ENCODE results near the gene MAIP1.
"Not testable (repeated sequence)": the region's sequence is repeated elsewhere in the genome, so short reads cannot be mapped to it uniquely, and the experiment has no call there.

The MAIP1 gene

DNA sequence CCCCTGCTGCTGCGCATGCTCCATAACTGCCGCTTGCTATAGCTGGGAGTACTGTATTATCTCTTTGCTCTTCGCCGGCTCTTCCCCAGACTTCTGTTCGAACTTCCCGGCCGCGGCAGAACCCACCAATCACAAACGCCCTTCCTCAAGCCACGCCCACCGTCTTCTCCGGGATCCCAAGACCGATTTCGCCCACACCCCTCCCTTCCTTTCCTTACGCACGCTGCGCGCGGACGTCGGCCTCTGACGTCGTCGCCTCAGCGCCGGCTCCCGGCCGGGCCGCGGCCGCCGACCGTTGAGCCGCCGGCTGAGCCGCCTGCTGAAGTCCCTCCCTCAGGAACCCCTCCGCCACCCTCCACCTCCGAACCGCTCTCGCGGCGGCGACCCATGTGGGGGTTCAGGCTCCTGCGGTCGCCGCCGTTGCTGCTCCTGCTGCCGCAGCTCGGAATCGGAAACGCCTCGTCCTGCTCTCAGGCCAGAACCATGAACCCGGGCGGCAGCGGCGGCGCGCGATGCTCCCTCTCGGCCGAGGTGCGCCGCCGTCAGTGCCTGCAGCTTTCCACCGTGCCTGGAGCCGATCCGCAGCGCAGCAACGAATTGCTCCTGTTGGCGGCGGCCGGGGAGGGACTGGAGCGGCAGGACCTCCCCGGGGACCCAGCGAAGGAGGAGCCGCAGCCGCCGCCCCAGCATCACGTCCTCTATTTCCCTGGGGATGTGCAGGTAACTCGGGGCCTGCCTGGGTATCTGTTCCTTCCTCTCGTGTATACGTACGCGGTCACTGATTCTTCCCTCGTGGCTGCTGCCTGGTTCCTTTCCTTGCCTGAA is 44.1 kb upstream of the MAIP1 start, which contains the start of gene C2orf69:
Gene C2orf69 (plus strand): TSS at position 242 of the 825 bp plus-strand sequence. CDS start 146 bp downstream, at position 388.
- Histone ChIP-seq H3K18ac (ENCODE audit: low read depth in 1 of 2, low read length in 2 of 2) (peak within 1 kb of the TSS; percentile 96 to 97), H2BK12ac (ENCODE audit: low read length in 2 of 2) (peak within 1 kb of the TSS in 1 of 2 experiments; percentile 29), H2AFZ (ENCODE audit: low read depth, low read length) (peak within 1 kb of the TSS; percentile 96), H3K79me1 (replicated peaks; ENCODE audit: low read length, poor library complexity, severe bottlenecking) (no peaks in the 10 kb centered on the region), H2BK120ac (ENCODE audit: low read depth, low read length) (peak within 1 kb of the TSS; percentile 89), H3K36me3 (ENCODE audit: control insufficient read depth in 1 of 2, insufficient read depth in 2 of 2, low read depth in 1 of 2, low read length in 2 of 2) (peaks cover 0 to 9% of the 10 kb centered on the region in 2 experiments), H3K23ac (ENCODE audit: low read length in 2 of 2) (peak within 1 kb of the TSS; percentile 95 to 98), H3K9ac (ENCODE audit: low read length) (peak within 1 kb of the TSS; percentile 97), H3K14ac (ENCODE audit: low read length in 2 of 2) (peak within 1 kb of the TSS in 1 of 2 experiments; percentile 73), H2AK5ac (ENCODE audit: low read length, severe bottlenecking) (no peak within 1 kb of the TSS), H3K4me1 (ENCODE audit: control insufficient read depth, insufficient read depth, low read depth, low read length) (peaks cover 2% of the 10 kb centered on the region), H4K91ac (ENCODE audit: low read length) (peak within 1 kb of the TSS; percentile 96), H3K4ac (ENCODE audit: low read depth in 1 of 2, low read length in 2 of 2) (peak within 1 kb of the TSS; percentile 60 to 84), H2BK5ac (ENCODE audit: low read depth, low read length, poor library complexity, severe bottlenecking) (peak within 1 kb of the TSS; percentile 85), H3K4me2 (ENCODE audit: low read length, poor library complexity, severe bottlenecking) (peak within 1 kb of the TSS; percentile 89), H3K27ac (ENCODE audit: low read length, poor library complexity, severe bottlenecking) (peak within 1 kb of the TSS; percentile 82), H3K27me3 (ENCODE audit: control insufficient read depth in 1 of 2, insufficient read depth in 1 of 2, low read length in 2 of 2) (no peaks in the 10 kb centered on the region), H3K9me3 (ENCODE audit: control insufficient read depth, low read length) (no peaks in the 10 kb centered on the region), H2BK15ac (ENCODE audit: low read depth, poor library complexity, severe bottlenecking) (no peak within 1 kb of the TSS), H4K8ac (ENCODE audit: low read length) (peak within 1 kb of the TSS; percentile 99), H3K4me3 (ENCODE audit: insufficient read depth in 1 of 2, low read depth in 1 of 2, low read length in 2 of 2) (peak within 1 kb of the TSS; percentile 95 to 97)
- peak; percentile 96 for DNase-seq
- WGBS = under 1% methylated on average over 79 of the region's 85 CpGs

DNA sequence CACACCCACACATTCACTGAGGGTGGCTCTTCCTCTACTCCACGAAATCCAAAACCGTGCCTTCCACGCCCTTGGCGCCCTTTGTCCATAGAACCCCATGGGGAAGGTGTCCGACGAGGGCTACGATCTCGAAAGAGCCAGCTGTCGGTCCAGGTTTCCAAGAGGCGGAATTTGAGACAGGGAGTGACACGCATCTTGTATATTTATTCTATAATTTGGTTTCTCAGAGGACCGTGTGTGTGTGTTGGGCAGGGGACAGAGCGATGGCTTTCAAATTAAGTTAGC is 43.6 kb upstream of the MAIP1 start:
- H2BK120ac ChIP-seq (ENCODE audit: low read depth, low read length) = no peak overlapping the region
- peak overlapping the region; percentile 95 to 97 for H3K4me3 ChIP-seq (ENCODE audit: insufficient read depth in 1 of 2, low read depth in 1 of 2, low read length in 2 of 2)
- no peak overlapping the region for H2BK12ac ChIP-seq (ENCODE audit: low read length in 2 of 2)
- H3K27me3 ChIP-seq (ENCODE audit: control insufficient read depth in 1 of 2, insufficient read depth in 1 of 2, low read length in 2 of 2) = no peaks in the 10 kb centered on the region
- 0% methylated on average over 11 of the region's 13 CpGs for WGBS
- H3K36me3 ChIP-seq (ENCODE audit: control insufficient read depth in 1 of 2, insufficient read depth in 2 of 2, low read depth in 1 of 2, low read length in 2 of 2) = peaks cover 4 to 14% of the 10 kb centered on the region in 2 experiments
- H3K4ac ChIP-seq (ENCODE audit: low read depth in 1 of 2, low read length in 2 of 2) = peak overlapping the region in 1 of 2 experiments; percentile 60
- H2BK15ac ChIP-seq (ENCODE audit: low read depth, poor library complexity, severe bottlenecking) = no peak overlapping the region
- H3K9ac ChIP-seq (ENCODE audit: low read length) = peak overlapping the region; percentile 97
- no peaks in the 10 kb centered on the region for H3K9me3 ChIP-seq (ENCODE audit: control insufficient read depth, low read length)
- peak overlapping the region; percentile 82 for H3K27ac ChIP-seq (ENCODE audit: low read length, poor library complexity, severe bottlenecking)
- H2AFZ ChIP-seq (ENCODE audit: low read depth, low read length) = no peak overlapping the region
- H3K4me2 ChIP-seq (ENCODE audit: low read length, poor library complexity, severe bottlenecking) = peak overlapping the region; percentile 59
- no peak overlapping the region for H2BK5ac ChIP-seq (ENCODE audit: low read depth, low read length, poor library complexity, severe bottlenecking)
- H3K4me1 ChIP-seq (ENCODE audit: control insufficient read depth, insufficient read depth, low read depth, low read length) = peaks cover 2% of the 10 kb centered on the region
- peak overlapping the region; percentile 99 for H4K8ac ChIP-seq (ENCODE audit: low read length)
- DNase-seq = no peak
- H3K14ac ChIP-seq (ENCODE audit: low read length in 2 of 2) = peak overlapping the region in 1 of 2 experiments; percentile 73
- peak overlapping the region; percentile 96 to 97 for H3K18ac ChIP-seq (ENCODE audit: low read depth in 1 of 2, low read length in 2 of 2)
- peak overlapping the region; percentile 96 for H4K91ac ChIP-seq (ENCODE audit: low read length)
- peaks cover 2% of the 10 kb centered on the region for H3K79me1 ChIP-seq (replicated peaks; ENCODE audit: low read length, poor library complexity, severe bottlenecking)
- peak overlapping the region in 1 of 2 experiments; percentile 90 for H3K23ac ChIP-seq (ENCODE audit: low read length in 2 of 2)
- no peak overlapping the region for H2AK5ac ChIP-seq (ENCODE audit: low read length, severe bottlenecking)

DNA sequence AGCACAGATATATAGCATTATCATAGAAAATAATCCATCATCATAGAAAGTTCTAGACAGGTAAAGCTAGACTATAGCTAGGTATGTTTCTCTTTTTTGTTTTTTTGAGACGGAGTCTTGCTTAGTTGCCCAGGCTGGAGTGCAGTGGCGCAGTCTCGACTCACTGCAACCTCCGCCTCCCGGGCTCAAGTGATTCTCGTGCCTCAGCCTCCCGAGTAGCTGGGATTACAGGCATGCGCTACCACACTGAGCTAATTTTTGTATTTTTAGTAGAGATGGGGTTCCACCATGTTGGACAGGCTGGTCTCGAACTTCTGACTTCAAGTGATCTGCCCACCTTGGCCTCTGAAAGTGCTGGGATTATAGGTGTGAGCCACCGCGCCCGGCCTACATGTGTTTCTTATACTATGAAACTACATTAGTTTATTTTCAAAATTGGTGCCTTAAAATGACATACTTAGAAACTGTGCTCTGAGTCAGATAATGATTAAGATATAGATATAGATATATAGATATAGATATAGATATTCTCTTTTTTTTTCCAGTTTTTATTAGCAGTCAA is 42.7 kb upstream of the MAIP1 start:
- not testable (repeated sequence) for H3K27me3 ChIP-seq (ENCODE audit: control insufficient read depth in 1 of 2, insufficient read depth in 1 of 2, low read length in 2 of 2); H2BK5ac ChIP-seq (ENCODE audit: low read depth, low read length, poor library complexity, severe bottlenecking); H3K4ac ChIP-seq (ENCODE audit: low read depth in 1 of 2, low read length in 2 of 2); H2BK120ac ChIP-seq (ENCODE audit: low read depth, low read length); H4K8ac ChIP-seq (ENCODE audit: low read length); H3K18ac ChIP-seq (ENCODE audit: low read depth in 1 of 2, low read length in 2 of 2); H3K9me3 ChIP-seq (ENCODE audit: control insufficient read depth, low read length); H2AK5ac ChIP-seq (ENCODE audit: low read length, severe bottlenecking); DNase-seq; H4K91ac ChIP-seq (ENCODE audit: low read length); H2BK15ac ChIP-seq (ENCODE audit: low read depth, poor library complexity, severe bottlenecking); H2AFZ ChIP-seq (ENCODE audit: low read depth, low read length); H3K14ac ChIP-seq (ENCODE audit: low read length in 2 of 2); H3K79me1 ChIP-seq (replicated peaks; ENCODE audit: low read length, poor library complexity, severe bottlenecking); H3K23ac ChIP-seq (ENCODE audit: low read length in 2 of 2); H3K27ac ChIP-seq (ENCODE audit: low read length, poor library complexity, severe bottlenecking); H2BK12ac ChIP-seq (ENCODE audit: low read length in 2 of 2); H3K4me1 ChIP-seq (ENCODE audit: control insufficient read depth, insufficient read depth, low read depth, low read length)
- Histone ChIP-seq H3K4me2 (ENCODE audit: low read length, poor library complexity, severe bottlenecking) (peak overlapping the region; percentile 29), H3K4me3 (ENCODE audit: insufficient read depth in 1 of 2, low read depth in 1 of 2, low read length in 2 of 2) (peak overlapping the region in 1 of 2 experiments; percentile 97), H3K9ac (ENCODE audit: low read length) (peak overlapping the region; percentile 97), H3K36me3 (ENCODE audit: control insufficient read depth in 1 of 2, insufficient read depth in 2 of 2, low read depth in 1 of 2, low read length in 2 of 2) (peaks cover 8 to 20% of the 10 kb centered on the region in 2 experiments)
- 92% methylated on average over 9 of the region's 12 CpGs for WGBS

DNA sequence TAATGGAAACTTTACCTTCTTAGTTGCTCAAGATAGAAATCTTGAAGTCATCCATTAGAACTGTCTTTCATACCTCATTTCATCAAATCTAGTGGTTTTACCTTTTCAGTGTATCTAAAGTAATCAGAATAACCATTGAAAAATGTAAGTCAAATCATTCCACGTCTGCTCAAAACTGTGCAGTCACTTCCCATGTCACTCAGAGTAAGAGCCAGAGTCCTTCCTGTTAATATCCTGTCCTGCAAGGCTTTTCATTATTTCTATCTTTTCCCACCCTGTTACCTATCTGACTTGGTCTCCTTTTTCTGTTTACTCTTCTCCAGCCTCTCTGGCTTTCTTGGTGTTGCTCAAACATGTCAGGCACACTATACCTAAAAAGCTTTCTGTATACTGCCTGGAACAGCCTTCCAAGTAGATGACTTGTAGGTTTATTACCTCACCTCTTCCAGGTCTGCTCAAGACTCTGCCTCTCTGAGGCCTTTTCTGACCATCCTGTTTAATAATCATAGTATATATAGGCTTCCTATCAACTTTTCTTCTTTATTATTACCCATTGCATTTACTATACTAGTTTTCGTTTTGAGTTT is 40.9 kb upstream of the MAIP1 start:
- no peak overlapping the region for H2BK120ac ChIP-seq (ENCODE audit: low read depth, low read length)
- WGBS = 90% methylated on average over 2 of the region's 2 CpGs

More for the DNA sequence above, 40.9 kb upstream of the MAIP1 start:
- Histone ChIP-seq H3K9ac (ENCODE audit: low read length) (no peak overlapping the region), H3K36me3 (ENCODE audit: control insufficient read depth in 1 of 2, insufficient read depth in 2 of 2, low read depth in 1 of 2, low read length in 2 of 2) (peaks cover 13 to 31% of the 10 kb centered on the region in 2 experiments), H3K4me2 (ENCODE audit: low read length, poor library complexity, severe bottlenecking) (peak overlapping the region; percentile 21), H2BK15ac (ENCODE audit: low read depth, poor library complexity, severe bottlenecking) (no peak overlapping the region), H3K79me1 (replicated peaks; ENCODE audit: low read length, poor library complexity, severe bottlenecking) (peaks cover 13% of the 10 kb centered on the region), H2AK5ac (ENCODE audit: low read length, severe bottlenecking) (no peak overlapping the region), H3K4me1 (ENCODE audit: control insufficient read depth, insufficient read depth, low read depth, low read length) (peaks cover 2% of the 10 kb centered on the region), H3K27me3 (ENCODE audit: control insufficient read depth in 1 of 2, insufficient read depth in 1 of 2, low read length in 2 of 2) (no peaks in the 10 kb centered on the region), H3K4ac (ENCODE audit: low read depth in 1 of 2, low read length in 2 of 2) (no peak overlapping the region), H3K18ac (ENCODE audit: low read depth in 1 of 2, low read length in 2 of 2) (no peak overlapping the region), H3K14ac (ENCODE audit: low read length in 2 of 2) (no peak overlapping the region), H3K4me3 (ENCODE audit: insufficient read depth in 1 of 2, low read depth in 1 of 2, low read length in 2 of 2) (peak overlapping the region in 1 of 2 experiments; percentile 30), H2AFZ (ENCODE audit: low read depth, low read length) (no peak overlapping the region), H3K27ac (ENCODE audit: low read length, poor library complexity, severe bottlenecking) (no peak overlapping the region), H4K8ac (ENCODE audit: low read length) (no peak overlapping the region), H3K23ac (ENCODE audit: low read length in 2 of 2) (no peak overlapping the region), H2BK12ac (ENCODE audit: low read length in 2 of 2) (no peak overlapping the region), H4K91ac (ENCODE audit: low read length) (no peak overlapping the region), H2BK5ac (ENCODE audit: low read depth, low read length, poor library complexity, severe bottlenecking) (no peak overlapping the region), H3K9me3 (ENCODE audit: control insufficient read depth, low read length) (no peaks in the 10 kb centered on the region)
- no peak for DNase-seq
